ENCODE results near the gene CWC22.

DNA sequence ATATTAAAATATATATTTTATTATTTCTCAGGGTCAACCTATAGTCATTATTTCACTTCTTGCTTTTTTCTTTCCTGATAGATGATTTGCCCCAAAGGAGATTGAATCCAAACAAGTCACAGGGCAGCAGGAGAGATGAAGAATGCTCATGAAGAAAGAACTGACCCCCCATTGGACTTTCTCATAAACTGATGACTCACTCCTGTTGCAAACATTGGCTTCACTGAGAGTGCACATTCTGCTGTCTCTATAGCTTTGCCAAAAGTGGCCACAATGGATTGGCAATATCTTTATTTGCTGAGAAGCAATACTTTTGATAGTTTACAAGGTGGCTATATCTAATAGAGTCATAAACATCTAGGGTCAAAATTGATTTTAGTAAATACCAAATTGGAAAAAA, 89.8 kb downstream of the CWC22 start:
- TF ChIP-seq, protein P1, sequence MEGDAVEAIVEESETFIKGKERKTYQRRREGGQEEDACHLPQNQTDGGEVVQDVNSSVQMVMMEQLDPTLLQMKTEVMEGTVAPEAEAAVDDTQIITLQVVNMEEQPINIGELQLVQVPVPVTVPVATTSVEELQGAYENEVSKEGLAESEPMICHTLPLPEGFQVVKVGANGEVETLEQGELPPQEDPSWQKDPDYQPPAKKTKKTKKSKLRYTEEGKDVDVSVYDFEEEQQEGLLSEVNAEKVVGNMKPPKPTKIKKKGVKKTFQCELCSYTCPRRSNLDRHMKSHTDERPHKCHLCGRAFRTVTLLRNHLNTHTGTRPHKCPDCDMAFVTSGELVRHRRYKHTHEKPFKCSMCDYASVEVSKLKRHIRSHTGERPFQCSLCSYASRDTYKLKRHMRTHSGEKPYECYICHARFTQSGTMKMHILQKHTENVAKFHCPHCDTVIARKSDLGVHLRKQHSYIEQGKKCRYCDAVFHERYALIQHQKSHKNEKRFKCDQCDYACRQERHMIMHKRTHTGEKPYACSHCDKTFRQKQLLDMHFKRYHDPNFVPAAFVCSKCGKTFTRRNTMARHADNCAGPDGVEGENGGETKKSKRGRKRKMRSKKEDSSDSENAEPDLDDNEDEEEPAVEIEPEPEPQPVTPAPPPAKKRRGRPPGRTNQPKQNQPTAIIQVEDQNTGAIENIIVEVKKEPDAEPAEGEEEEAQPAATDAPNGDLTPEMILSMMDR (IDR thresholded peaks at IDR 0.05) = no peak
- no peak for TF ChIP-seq POLR2AphosphoS5 (IDR thresholded peaks at IDR 0.05)
- TF ChIP-seq EP300 (IDR thresholded peaks at IDR 0.05) = no peak
- TF ChIP-seq POLR2A (IDR thresholded peaks at IDR 0.05) = no peak
